ENCODE results near the gene FAM163A. TPM values are rescaled to one million over a fixed set of nuclear protein-coding genes. Genes with fewer than 3 reads are reported as not detected.

Gene FAM163A
- total and polyA plus RNA-seq, 9 of the 15 experiments (the other 6 are each of a cell fraction or from before 2014, with no cell fraction given) = not detected

- ChIA-PET POLR2A (interaction anchor here (0.6 to 0.9 kb wide), 3 partner anchors 10 to 271 kb away, joined by 3 to 8 read pairs (median 3); no protein-coding TSS in a partner anchor), CTCF (ENCODE audit: low intra/inter-chr PET ratio) (interaction anchor here (3.0 kb wide), 1 partner anchor 109 kb away, joined by 20 read pairs; no protein-coding TSS in a partner anchor)
- FAIRE-seq (no peak), DNase-seq (ENCODE audit: extremely low read depth in 1 of 4, low spot score in 3 of 4) (no peak), ATAC-seq (no peak)
- 8% methylated on average over 5 of the region's 5 CpGs for WGBS (ENCODE audit: insufficient coverage, low coverage, missing lambda C conversion rate)
- no TSS peak for BruUV-seq (replicated peaks)
- Histone ChIP-seq H3K4me1 (replicated peaks in 1 of 2; ENCODE audit: control insufficient read depth in 2 of 2, insufficient read depth in 2 of 2, low read length in 2 of 2) (peaks cover 20 to 32% of the 10 kb centered on the region in 2 experiments), H3K79me2 (ENCODE audit: control insufficient read depth, insufficient read depth, low read length) (no peaks in the 10 kb centered on the region), H3K4me3 (peak overlapping the region; percentile 14; the same call in 1 of the 2 replicates), H3K27ac (ENCODE audit: extremely low read depth, low read depth, low read length) (no peak overlapping the region), H3K9ac (ENCODE audit: insufficient read depth in 1 of 2, low read depth in 2 of 2, low read length in 2 of 2) (no peak overlapping the region; a peak in 1 of 4 replicates), H3K9me1 (ENCODE audit: control insufficient read depth, insufficient read depth, low read length) (no peaks in the 10 kb centered on the region), H3K9me3 (replicated peaks; ENCODE audit: control insufficient read depth, insufficient read depth, low read depth, low read length) (no peaks in the 10 kb centered on the region), H3K36me3 (ENCODE audit: control insufficient read depth, insufficient read depth, low read length) (no peaks in the 10 kb centered on the region), H3K4me2 (ENCODE audit: insufficient read depth, low read length) (peak overlapping the region; percentile 94; the same call in 1 of the 2 replicates), H3K27me3 (ENCODE audit: control insufficient read depth in 2 of 2, insufficient read depth in 2 of 2, low read length in 2 of 2) (peaks cover 48 to 69% of the 10 kb centered on the region in 2 experiments), H2AFZ (ENCODE audit: low read depth, low read length) (peak overlapping the region; percentile 91), H4K20me1 (replicated peaks; ENCODE audit: control insufficient read depth, insufficient read depth, low read length) (peaks cover 3% of the 10 kb centered on the region; the same call in 1 of the 2 replicates)
- intact Hi-C loops (cut with micrococcal nuclease) (loop anchor here (1.0 to 10.0 kb wide), 3 partner anchors 109 to 731 kb away; partner anchors contain the start of gene TOR3A), in situ Hi-C loops (cut with MboI) (no loop called here)
- TF ChIP-seq TRIM28 (IDR thresholded peaks at IDR 0.05) (no peak), ZNF263 (CRISPR knock-in tag; IDR thresholded peaks at IDR 0.05; ENCODE audit: borderline replicate concordance) (0 out of 2 replicates have a peak, but pooled peaks have one; percentile 7), MYNN (IDR thresholded peaks at IDR 0.05) (no peak), MYNN (CRISPR knock-in tag; IDR thresholded peaks at IDR 0.05) (no peak), NFE2 (IDR thresholded peaks at IDR 0.05; ENCODE audit: low read depth) (no peak), FOXA3 (CRISPR knock-in tag; conservative IDR thresholded peaks at IDR 0.05 in 1 of 2, IDR thresholded peaks at IDR 0.05 in 1 of 2) (no peak), PHB2 (IDR thresholded peaks at IDR 0.05; ENCODE audit: low read depth) (no peak), CHD4 (IDR thresholded peaks at IDR 0.05; ENCODE audit: insufficient read depth, insufficient replicate concordance, low read depth, low read length, poor library complexity, severe bottlenecking) (no peak), SPI1 (IDR thresholded peaks at IDR 0.05; ENCODE audit: borderline replicate concordance, low read depth, low read length) (no peak), VEZF1 (CRISPR knock-in tag; IDR thresholded peaks at IDR 0.05) (peak; percentile 57), KLF1 (tag; IDR thresholded peaks at IDR 0.05) (no peak)
These were observed 72.5 kb downstream of the FAM163A start for GRCh38 chr1:179815641-179816040.
